M059J (cell line): ENCODE data around the gene PLEKHA1. TPM values are rescaled to one million over a fixed set of nuclear protein-coding genes. Genes with fewer than 3 reads are reported as not detected.

Source experiments
- DNase-seq: peaks from one replicate; pipeline ENCODE4 v3.0.0-alpha.2; 2012; ENCODE audit warnings: low read depth
- total RNA-seq: library from RNA; depleted of rRNA; stranded (reverse); fragments of >200 nt; shearing (Covaris generic); gene quantifications from 2 replicates; pipeline ENCODE4 v1.2.3, GENCODE V29; 2014

Gene PLEKHA1
- total RNA-seq, 1 experiment from 2014 or later = 13.5 TPM

DNA sequence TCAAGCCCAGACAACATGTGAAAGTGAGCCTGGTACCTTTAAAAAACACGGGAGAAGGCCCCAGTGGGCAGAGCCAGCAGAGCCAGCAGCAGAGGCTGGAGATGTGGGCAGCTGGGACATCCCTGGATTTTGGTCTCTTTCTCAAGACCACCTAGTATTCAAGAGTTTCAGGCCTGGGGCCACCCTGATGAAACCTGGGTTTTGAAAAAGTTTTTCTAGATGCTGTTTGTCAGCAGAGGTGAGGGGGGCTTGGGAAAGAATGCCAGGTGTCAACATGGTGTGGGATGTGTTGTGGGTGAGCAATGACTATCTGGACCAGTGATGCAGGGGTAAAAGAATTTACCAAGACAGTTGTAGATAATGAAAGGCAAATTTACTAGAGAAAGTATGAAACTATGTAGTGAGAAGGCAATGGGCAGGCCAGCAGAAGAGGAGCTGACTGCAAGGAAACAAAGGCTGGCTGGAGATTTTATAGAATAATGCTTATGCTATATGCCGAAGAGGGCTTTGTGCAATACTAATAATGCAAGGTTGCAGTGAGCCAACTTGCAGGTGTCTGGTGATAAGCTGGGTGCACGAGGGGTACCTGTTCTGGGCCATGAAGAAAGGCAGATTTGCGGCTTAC is 28.1 kb upstream of the PLEKHA1 start:
- DNase-seq = no peak

DNA sequence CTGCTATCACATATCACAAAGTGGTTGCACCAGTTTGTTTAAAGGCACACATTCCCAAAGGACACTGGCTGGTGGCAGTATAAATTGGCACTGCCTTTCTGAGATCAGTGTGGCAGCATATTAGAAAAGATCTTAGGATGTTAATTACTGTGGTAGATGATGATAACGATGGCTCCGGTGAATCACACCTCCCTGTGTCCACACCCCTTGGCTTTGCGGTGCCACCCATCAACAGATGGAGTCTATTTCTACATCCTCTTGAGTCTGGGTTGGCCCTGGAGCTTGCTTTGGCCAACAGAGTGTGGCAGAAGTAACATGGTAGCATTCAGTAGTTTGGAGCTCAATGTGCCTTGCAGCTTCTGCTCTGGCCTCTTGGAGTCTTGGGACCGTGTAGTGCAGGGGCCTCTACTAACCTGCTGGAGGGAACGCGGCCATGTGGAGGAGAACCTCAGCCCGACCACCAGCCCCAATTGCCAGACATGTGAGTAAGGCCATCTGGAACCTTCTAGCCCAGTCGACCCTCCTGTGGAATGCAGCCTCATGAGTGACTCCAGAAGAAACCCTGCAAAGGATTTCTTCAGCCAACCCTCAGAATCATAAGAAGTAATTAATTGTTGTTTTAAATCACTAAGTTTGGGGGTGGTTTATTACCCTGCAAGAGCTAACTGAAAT is 27.2 kb upstream of the PLEKHA1 start:
- no peak for DNase-seq

GRCh38 chr10:122348512-122348911 is 26.0 kb upstream of the PLEKHA1 start:
- peak; percentile 80 for DNase-seq

DNA sequence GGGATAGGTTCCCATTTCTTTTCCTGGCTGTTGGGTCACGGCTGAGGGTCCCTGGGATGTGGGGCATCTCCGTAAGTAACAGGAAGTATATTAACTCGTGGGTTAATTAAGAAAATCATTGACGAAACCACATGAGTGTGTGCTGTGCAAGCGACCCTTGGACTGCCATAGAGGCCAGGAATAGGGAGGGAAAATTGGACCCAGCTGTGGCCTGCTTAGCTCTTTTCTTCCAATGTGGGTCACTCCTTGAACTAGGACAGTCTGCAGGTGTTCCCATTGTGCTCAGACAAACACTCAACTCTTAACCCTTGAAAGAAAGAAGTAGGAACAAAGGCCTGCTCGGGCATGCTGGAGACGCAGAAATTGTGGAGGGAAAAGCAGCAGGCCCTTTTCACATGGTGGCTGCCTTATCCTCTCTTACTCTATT is 25.6 kb upstream of the PLEKHA1 start:
- no peak for DNase-seq

- no peak for DNase-seq
Observed at GRCh38 chr10:122349758-122350369, 24.6 kb upstream of the PLEKHA1 start.

GRCh38 chr10:122350893-122351292 is 23.6 kb upstream of the PLEKHA1 start:
- DNase-seq = no peak

- no peak for DNase-seq
Observed at GRCh38 chr10:122352817-122353525, 21.5 kb upstream of the PLEKHA1 start.

DNA sequence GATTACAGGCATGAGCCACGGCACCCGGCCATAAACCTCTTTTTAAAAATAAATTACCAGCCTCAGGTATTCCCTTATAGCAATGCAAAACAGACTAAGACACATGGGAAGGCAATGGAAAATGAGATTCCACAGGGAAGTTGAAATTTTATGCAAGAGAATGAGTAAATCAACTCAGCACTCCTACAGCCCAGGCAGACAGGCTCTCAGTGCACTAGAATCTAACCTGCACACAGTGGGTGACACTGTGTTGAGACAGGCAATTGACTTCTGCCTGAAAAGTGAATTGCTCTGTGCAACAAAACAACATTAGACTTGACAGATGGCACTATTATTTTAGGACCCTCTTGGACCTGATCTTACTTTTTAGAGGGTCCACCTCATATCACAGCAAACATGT is 20.1 kb upstream of the PLEKHA1 start:
- no peak for DNase-seq

DNA sequence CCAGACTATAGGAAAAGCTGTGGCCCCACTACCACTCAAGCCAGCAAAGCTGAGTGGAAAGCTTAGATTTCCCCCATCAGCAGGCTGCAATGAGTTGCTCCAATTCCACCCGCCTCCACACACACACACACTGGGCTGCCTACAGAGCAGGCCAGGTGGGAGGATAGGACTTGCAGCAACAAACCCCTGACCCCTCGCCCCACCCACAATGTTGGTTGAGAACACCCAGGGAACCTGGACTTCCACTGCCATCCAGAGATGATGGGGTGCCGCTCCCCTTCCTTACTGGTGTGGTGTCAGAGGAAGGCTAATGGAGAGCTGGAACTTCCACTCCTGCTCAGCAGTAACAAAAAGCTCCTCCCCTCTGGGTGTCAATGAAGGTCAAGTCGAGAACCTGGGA is 16.8 kb upstream of the PLEKHA1 start:
- DNase-seq = no peak

DNA sequence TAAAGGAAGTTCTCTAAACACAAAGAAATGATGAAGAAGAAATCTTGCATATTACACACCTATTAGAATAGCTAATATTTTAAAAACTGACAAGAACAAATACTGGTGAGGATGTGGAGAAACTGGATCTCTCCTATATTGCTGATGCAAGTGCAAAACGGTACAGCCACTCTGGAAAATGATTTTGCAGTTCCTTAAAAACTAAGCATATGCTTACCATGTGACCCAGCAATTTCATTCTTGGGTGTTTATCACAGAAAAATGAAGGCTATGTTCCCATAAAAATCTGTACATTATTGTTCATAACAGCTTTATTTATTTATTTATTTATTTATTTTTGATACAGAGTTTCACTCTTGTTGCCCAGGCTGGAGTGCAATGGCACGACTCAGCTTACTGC is 14.9 kb upstream of the PLEKHA1 start:
- DNase-seq = no peak

GRCh38 chr10:122361046-122361445 is 13.5 kb upstream of the PLEKHA1 start:
- no peak for DNase-seq

- no peak for DNase-seq
Observed at GRCh38 chr10:122362031-122362592, 12.4 kb upstream of the PLEKHA1 start.

DNA sequence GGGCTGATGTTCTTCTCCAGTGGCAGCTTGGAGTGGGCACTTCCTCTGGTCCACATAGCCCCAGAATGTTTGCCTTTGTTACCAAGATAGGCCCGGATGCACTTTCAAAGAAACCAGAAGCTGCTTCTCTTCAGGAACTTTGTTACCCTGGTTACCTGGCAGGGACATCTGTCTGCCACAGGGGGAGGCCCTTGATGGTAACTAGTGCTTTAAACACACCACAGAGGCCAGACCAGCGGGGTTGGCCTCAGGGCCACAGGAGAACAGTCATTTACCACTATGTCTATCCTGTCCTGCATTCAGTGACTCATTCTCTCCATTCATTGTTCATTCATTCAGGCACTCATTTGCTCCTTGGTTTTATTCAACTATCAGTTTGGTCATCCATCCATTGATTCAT is 11.9 kb upstream of the PLEKHA1 start:
- peak; percentile 83 for DNase-seq

- DNase-seq = peak; percentile 24
Observed at GRCh38 chr10:122363311-122363710, 11.2 kb upstream of the PLEKHA1 start.

- DNase-seq = no peak
Observed at GRCh38 chr10:122363722-122364463, 10.6 kb upstream of the PLEKHA1 start.

DNA sequence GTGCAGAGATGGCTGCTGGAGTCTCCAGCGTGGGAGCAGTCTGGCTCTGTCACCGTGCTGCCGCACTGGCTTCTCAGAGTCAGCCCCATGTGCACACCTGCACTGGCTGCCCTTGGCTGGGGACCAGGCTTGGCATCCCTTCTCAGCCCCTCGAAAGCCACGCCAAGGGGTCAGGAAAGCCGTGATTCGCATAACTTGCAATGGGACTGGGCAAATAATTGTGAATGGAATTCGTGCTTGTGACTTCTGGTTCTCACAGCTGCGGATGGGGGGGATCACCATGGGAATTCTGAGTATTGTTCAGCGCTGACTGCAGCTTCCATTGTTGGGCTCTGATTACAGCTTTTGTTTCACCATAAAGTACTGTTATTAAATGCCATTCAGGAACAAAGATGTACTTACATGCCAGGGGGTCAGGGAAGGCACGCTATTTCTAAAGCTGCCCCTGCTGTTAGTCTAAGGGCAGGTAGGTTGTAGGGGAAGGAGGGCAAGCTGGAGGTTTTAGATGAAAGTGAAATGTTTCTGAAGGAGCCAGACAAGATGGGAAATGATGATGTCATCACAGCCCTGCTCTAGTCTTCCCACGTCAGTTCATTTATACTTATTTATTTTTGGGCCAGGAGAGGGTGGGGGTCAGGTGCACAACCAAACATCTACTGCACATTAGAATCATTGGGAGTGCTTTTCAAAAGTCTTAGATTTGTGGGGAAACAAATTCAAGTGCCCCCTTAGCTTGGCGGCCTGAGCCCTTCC is 5.8 kb upstream of the PLEKHA1 start:
- no peak for DNase-seq

DNA sequence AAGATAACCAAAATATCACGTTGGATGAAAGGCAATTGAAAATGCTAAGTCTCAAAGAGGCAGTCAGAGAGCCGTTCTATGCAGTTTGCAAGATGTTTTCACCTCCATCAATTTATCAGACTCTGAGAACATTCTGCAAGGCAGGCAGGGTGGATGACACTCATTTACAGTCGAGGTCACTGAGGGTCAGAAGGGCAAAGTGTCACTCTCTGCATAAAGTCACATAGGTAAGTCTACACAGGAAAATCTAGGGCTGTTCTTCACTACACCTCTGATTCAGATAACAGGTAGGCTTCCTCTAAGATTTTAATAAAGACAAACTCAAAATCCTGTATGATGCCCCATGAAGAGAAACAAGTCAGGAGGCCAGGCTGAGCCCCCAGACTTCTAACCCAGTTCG is 1.4 kb upstream of the PLEKHA1 start:
- DNase-seq = no peak

- DNase-seq = peak; percentile 14
Observed at GRCh38 chr10:122373721-122374120, 787 bp upstream of the PLEKHA1 start.

GRCh38 chr10:122374859-122375678 is 561 bp downstream of the PLEKHA1 start:
- DNase-seq = peak; percentile 70

GRCh38 chr10:122375679-122376160 is 1.2 kb downstream of the PLEKHA1 start:
- DNase-seq = no peak
